Testis (tissue), 3 donors: Measurements from ENCODE around the gene UBE2QL1. TPM values are rescaled to one million over a fixed set of nuclear protein-coding genes. Genes with fewer than 3 reads are reported as not detected.

Experiments used
- DNase-seq: peaks from one replicate; pipeline ENCODE4 v3.0.0-alpha.2; 2019
- H3K27ac ChIP-seq, 2 donors: fragments of 200-600 bp; sonication (generic); one replicate each; pipeline ENCODE4 v1.5.1; 2019
- H3K27me3 ChIP-seq: fragments of 200-600 bp; sonication (generic); one replicate; pipeline ENCODE4 v1.5.1; 2019
- H3K36me3 ChIP-seq: fragments of 200-600 bp; sonication (generic); one replicate; pipeline ENCODE4 v1.5.1; 2017; ENCODE audit warnings: low read depth; ENCODE audit errors: missing control alignments
- H3K4me1 ChIP-seq: fragments of 200-600 bp; sonication (generic); one replicate; pipeline ENCODE4 v1.5.1; 2019
- H3K4me3 ChIP-seq, 2 donors: fragments of 200-600 bp; sonication (generic); one replicate each; pipeline ENCODE4 v1.5.1; 2017 to 2019
- H3K9me3 ChIP-seq: fragments of 200-600 bp; sonication (generic); one replicate; pipeline ENCODE4 v1.5.1; 2017
- POLR2A ChIP-seq: fragments of 450-650 bp; IDR thresholded peaks from one replicate; pipeline ENCODE4 v1.6.1; 2017; ENCODE audit warnings: antibody characterized with exemption, mild to moderate bottlenecking, moderate library complexity
- WGBS, 2 donors: methylation state at CpG; one replicate each; pipeline ENCODE4 v1.1.5; 2018; 5-methylcytosine and 5-hydroxymethylcytosine counted together
- intact Hi-C: fragments of 100-400 bp; cut with DNase I; formaldehyde crosslinking; loops from one replicate; pipeline ENCODE4 v1.15.1; 2023; ENCODE audit warnings: low total_unique reads
- polyA plus RNA-seq: library from polyadenylated mRNA; stranded (reverse); fragments of 350-450 nt; fragmentation: Illumina TruSeq; extraction: RNeasy Lipid Tissue Mini Kit (QIAGEN cat#74804); gene quantifications from one replicate; pipeline ENCODE4 v1.2.3, GENCODE V29; 2014; ENCODE audit warnings: low read depth, low replicate concordance; ENCODE audit not compliant: insufficient read depth
- total RNA-seq, 2 donors: library from RNA; depleted of rRNA; stranded (reverse); fragments of >200 nt; gene quantifications; one replicate each; pipeline ENCODE4 v1.2.3, GENCODE V29; 2016
- TF ChIP-seq, protein P1 (sequence below), 3 experiments: fragments of 450-650 bp in 2 of 3; fragments of 200-600 bp in 1 of 3; sonication (generic) in 1 of 3; IDR thresholded peaks; one replicate each; pipeline ENCODE4 v1.5.1; 2016 to 2019; ENCODE audit warnings: antibody characterized with exemption in 3 of 3, mild to moderate bottlenecking in 2 of 3, moderate library complexity in 1 of 3

The UBE2QL1 gene
- total and polyA plus RNA-seq, 3 donors from 2014 or later = 1.9 to 3.2 (median 2.0) TPM

DNA sequence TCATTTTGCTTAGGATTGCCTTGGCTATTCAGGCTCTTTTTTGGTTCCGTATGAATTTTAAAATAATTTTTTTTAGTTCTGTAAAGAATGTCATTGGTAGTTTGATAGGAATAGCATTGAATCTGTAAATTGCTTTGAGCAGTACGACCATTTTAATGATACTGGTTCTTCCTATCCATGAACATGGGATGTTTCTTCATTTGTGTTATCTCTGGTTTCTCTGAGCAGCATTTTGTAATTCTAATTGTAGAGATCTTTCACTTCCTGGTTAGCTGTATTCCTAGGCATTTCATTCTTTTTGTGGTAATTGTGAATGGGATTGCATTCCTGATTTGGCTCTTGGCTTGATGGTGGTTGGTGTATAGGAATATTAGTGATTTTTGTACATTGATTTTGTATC, 6.3 kb upstream of the UBE2QL1 start:
- no peak for TF ChIP-seq POLR2A
- TF ChIP-seq, protein P1, sequence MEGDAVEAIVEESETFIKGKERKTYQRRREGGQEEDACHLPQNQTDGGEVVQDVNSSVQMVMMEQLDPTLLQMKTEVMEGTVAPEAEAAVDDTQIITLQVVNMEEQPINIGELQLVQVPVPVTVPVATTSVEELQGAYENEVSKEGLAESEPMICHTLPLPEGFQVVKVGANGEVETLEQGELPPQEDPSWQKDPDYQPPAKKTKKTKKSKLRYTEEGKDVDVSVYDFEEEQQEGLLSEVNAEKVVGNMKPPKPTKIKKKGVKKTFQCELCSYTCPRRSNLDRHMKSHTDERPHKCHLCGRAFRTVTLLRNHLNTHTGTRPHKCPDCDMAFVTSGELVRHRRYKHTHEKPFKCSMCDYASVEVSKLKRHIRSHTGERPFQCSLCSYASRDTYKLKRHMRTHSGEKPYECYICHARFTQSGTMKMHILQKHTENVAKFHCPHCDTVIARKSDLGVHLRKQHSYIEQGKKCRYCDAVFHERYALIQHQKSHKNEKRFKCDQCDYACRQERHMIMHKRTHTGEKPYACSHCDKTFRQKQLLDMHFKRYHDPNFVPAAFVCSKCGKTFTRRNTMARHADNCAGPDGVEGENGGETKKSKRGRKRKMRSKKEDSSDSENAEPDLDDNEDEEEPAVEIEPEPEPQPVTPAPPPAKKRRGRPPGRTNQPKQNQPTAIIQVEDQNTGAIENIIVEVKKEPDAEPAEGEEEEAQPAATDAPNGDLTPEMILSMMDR (IDR thresholded peaks at IDR 0.05) = no peak
- Histone ChIP-seq H3K27me3 (no peaks in the 10 kb centered on the region), H3K36me3 (no peaks in the 10 kb centered on the region), H3K4me3 (no peak overlapping the region), H3K27ac (no peak overlapping the region), H3K9me3 (no peaks in the 10 kb centered on the region), H3K4me1 (no peaks in the 10 kb centered on the region)
- WGBS, 2 donors = 90 to 92% methylated on average over 2 of the region's 2 CpGs
- intact Hi-C loops = no loop called here
- no peak for DNase-seq

DNA sequence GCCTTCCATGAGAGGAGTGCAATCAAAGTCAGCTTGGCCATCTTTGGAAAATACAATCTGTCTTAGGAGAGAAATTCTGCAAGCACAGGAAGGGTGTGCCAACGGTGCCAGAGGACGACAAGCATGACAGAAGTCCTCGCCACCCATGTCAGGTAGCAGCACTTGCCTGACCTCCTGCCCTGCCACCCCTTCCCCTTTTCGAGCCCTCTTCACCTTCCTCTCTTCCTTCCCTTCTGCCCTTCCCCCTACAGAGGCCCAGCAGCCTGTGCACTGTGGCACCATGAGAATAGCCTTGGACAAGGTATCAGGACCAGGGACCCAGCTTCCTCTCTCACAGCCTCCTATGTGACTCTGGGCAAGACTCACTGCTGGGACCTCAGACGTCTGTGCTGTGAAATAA, 5.3 kb upstream of the UBE2QL1 start:
- Histone ChIP-seq H3K36me3 (no peaks in the 10 kb centered on the region), H3K27ac (no peak overlapping the region), H3K9me3 (no peaks in the 10 kb centered on the region), H3K4me3 (no peak overlapping the region), H3K4me1 (no peaks in the 10 kb centered on the region), H3K27me3 (no peaks in the 10 kb centered on the region)
- DNase-seq = no peak
- TF ChIP-seq, protein P1 (IDR thresholded peaks at IDR 0.05) = no peak
- no peak for TF ChIP-seq POLR2A
- WGBS, 2 donors = 82 to 88% methylated on average over 5 of the region's 5 CpGs
- intact Hi-C loops = no loop called here

DNA sequence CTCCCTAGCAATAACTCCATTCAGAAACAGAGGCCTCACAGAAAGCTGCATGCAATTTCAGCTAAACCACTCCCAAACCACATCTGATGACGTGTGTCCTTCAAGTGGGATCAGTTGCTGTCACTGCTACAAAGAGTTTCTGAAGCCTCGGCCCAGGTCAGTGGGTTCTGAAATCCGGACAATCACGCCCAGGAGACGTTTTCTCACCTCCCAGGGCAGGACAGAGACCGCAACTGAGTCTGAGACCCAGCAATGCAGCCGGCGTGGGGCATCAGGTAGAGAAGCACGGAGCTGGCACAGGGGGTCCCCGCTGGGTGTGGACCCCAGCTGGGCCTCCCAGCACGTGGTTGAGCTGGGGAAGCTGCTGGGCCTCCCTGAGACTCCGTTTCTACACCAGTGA, 2.6 kb upstream of the UBE2QL1 start:
- H3K4me3 ChIP-seq = no peak overlapping the region
- TF ChIP-seq POLR2A = no peak
- TF ChIP-seq, protein P1 (IDR thresholded peaks at IDR 0.05) = no peak
- no peaks in the 10 kb centered on the region for H3K9me3 ChIP-seq
- WGBS, 2 donors = 51 to 68% methylated on average over 8 to 12 of the region's 12 CpGs
- H3K4me1 ChIP-seq = peaks cover 4% of the 10 kb centered on the region
- no peak overlapping the region for H3K27ac ChIP-seq
- DNase-seq = no peak
- H3K27me3 ChIP-seq = no peaks in the 10 kb centered on the region
- no peaks in the 10 kb centered on the region for H3K36me3 ChIP-seq
- intact Hi-C loops = no loop called here

DNA sequence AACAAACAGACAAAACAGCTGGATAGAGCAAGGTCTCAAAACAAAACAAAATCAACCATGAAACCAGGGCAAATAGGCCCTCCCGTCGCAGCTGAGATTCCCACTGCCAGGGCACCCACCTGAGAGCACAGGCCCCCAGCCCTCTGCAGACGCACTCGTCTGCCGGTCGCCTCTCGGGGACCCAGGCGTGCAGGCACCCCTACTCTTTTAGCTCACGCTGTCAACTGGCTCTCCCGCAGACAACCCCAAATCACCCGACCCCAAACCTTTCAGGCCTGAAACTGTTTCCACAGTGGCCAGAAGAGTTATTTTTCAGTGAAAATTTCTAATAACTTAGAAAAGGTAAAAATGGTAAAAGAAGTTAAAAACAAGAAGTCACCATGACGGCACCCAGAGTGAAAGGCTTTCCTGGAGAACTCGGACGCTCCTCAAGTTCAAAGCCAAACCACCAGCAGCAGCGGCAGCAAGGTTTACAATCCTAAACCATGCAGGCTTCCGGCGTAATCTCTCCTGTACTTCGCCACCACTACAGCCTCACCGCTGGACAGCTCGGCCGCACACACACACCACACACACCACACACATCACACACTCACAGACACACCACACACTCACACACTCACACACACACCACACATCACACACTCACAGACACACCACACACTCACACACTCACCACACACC, 1.9 kb upstream of the UBE2QL1 start:
- H3K9me3 ChIP-seq = no peaks in the 10 kb centered on the region
- H3K27me3 ChIP-seq = no peaks in the 10 kb centered on the region
- no peak overlapping the region for H3K27ac ChIP-seq
- DNase-seq = no peak
- no peak overlapping the region for H3K4me3 ChIP-seq
- 51 to 59% methylated on average over 21 of the region's 21 CpGs for WGBS, 2 donors
- H3K4me1 ChIP-seq = peaks cover 4% of the 10 kb centered on the region
- no peaks in the 10 kb centered on the region for H3K36me3 ChIP-seq
- TF ChIP-seq, protein P1 (IDR thresholded peaks at IDR 0.05) = no peak
- no peak for TF ChIP-seq POLR2A
- intact Hi-C loops = no loop called here
